ENCODE results near the gene ALG9. TPM values are rescaled to one million over a fixed set of nuclear protein-coding genes. Genes with fewer than 3 reads are reported as not detected.

ALG9 gene
- polyA plus RNA-seq, 1 donor (not counting 4 experiments of a cell fraction or from before 2014, with no cell fraction given) = 27.2 TPM

DNA sequence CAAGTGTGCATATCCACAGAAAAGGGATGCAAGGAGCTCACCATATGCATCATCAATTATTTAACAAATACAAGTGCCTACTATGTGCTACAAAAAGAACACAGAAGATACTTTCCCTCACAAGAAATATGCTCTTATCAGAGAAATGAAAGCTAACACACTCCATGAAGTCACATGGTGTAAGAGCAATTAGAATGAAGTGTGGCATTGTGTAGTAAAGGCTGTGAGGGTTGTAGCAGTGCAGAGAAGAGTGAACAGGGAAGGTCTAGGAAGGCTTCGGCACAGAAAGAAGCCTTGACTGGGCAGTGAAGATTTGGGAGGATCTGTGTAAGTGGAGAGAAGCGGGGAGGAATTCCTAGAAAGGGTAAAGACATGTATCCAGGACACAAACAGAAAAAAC, 127.7 kb downstream of the ALG9 start:
- dilution Hi-C loops (cut with MboI; ENCODE audit: extremely low pct_ligation_motif_present, low sequenced_read_pairs) = no loop called here
- TF ChIP-seq EZH2 (IDR thresholded peaks at IDR 0.05; ENCODE audit: low read length) (no peak), CTCF (optimal IDR thresholded peaks at IDR 0.05 in 1 of 3, IDR thresholded peaks at IDR 0.05 in 1 of 3, conservative IDR thresholded peaks at IDR 0.05 in 1 of 3; ENCODE audit: extremely low read depth in 1 of 3, insufficient read depth in 2 of 3, low read length in 3 of 3) (no peak)
- DNase-seq (ENCODE audit: low read depth, low spot score) = no peak

DNA sequence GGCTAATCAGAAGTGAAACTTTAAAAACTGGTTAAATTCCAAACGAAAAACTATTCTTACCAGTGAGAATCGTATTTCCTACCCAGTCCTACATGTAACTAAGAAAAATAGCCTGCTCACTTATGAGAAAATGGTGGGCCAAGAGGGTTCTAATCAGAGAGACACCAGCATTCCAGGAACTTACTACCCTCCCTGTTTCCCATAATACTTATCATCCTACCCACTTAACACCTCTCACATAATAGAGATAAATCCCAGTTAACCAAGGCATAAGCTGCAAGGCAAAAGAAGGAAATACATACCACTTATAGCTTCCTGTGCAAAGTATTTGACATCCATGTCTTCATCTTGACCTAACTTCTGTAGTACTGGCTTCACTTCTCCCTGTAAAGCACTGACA, 129.6 kb downstream of the ALG9 start:
- Histone ChIP-seq H2AFZ (ENCODE audit: control insufficient read depth, low read length) (no peak overlapping the region), H3K4me2 (ENCODE audit: control insufficient read depth, extremely low read depth, insufficient read depth, low read depth, low read length) (no peak overlapping the region), H3K27ac (ENCODE audit: control insufficient read depth, insufficient read depth, low read length) (no peak overlapping the region), H3K4me1 (ENCODE audit: control insufficient read depth, extremely low read depth, insufficient read depth, low read length) (peaks cover 20% of the 10 kb centered on the region), H3K27me3 (ENCODE audit: control insufficient read depth, extremely low read depth, insufficient read depth, low read length) (no peaks in the 10 kb centered on the region), H3K9me1 (ENCODE audit: control insufficient read depth, extremely low read depth, insufficient read depth, low read length) (peaks cover 3% of the 10 kb centered on the region), H3K36me3 (ENCODE audit: control insufficient read depth in 2 of 2, extremely low read depth in 1 of 2, insufficient read depth in 2 of 2, low read length in 2 of 2) (peaks cover 15 to 19% of the 10 kb centered on the region in 2 experiments), H4K20me1 (ENCODE audit: control insufficient read depth, extremely low read depth, insufficient read depth, low read length) (no peaks in the 10 kb centered on the region), H3K79me2 (ENCODE audit: control insufficient read depth, insufficient read depth, low read length) (peaks cover 6% of the 10 kb centered on the region), H3K4me3 (ENCODE audit: control insufficient read depth in 2 of 3, extremely low read depth in 1 of 3, insufficient read depth in 2 of 3, low read depth in 1 of 3, low read length in 3 of 3) (no peak overlapping the region), H3K9ac (ENCODE audit: control insufficient read depth, extremely low read depth, insufficient read depth, low read length) (no peak overlapping the region), H3K9me3 (ENCODE audit: control insufficient read depth, low read depth, low read length) (no peaks in the 10 kb centered on the region)
- dilution Hi-C loops (cut with MboI; ENCODE audit: extremely low pct_ligation_motif_present, low sequenced_read_pairs) = no loop called here
- DNase-seq (ENCODE audit: low read depth, low spot score) (no peak), FAIRE-seq (no peak)
- TF ChIP-seq EZH2 (IDR thresholded peaks at IDR 0.05; ENCODE audit: low read length) (no peak), CTCF (optimal IDR thresholded peaks at IDR 0.05 in 1 of 3, IDR thresholded peaks at IDR 0.05 in 1 of 3, conservative IDR thresholded peaks at IDR 0.05 in 1 of 3; ENCODE audit: extremely low read depth in 1 of 3, insufficient read depth in 2 of 3, low read length in 3 of 3) (no peak)

More for the DNA sequence above, 127.7 kb downstream of the ALG9 start:
- Histone ChIP-seq H3K4me3 (ENCODE audit: control insufficient read depth in 2 of 3, extremely low read depth in 1 of 3, insufficient read depth in 2 of 3, low read depth in 1 of 3, low read length in 3 of 3) (no peak overlapping the region), H3K27ac (ENCODE audit: control insufficient read depth, insufficient read depth, low read length) (no peak overlapping the region), H3K4me2 (ENCODE audit: control insufficient read depth, extremely low read depth, insufficient read depth, low read depth, low read length) (no peak overlapping the region), H3K9me1 (ENCODE audit: control insufficient read depth, extremely low read depth, insufficient read depth, low read length) (no peaks in the 10 kb centered on the region), H3K9ac (ENCODE audit: control insufficient read depth, extremely low read depth, insufficient read depth, low read length) (no peak overlapping the region), H3K9me3 (ENCODE audit: control insufficient read depth, low read depth, low read length) (no peaks in the 10 kb centered on the region), H2AFZ (ENCODE audit: control insufficient read depth, low read length) (no peak overlapping the region), H3K79me2 (ENCODE audit: control insufficient read depth, insufficient read depth, low read length) (peaks cover 6% of the 10 kb centered on the region), H3K4me1 (ENCODE audit: control insufficient read depth, extremely low read depth, insufficient read depth, low read length) (peaks cover 11% of the 10 kb centered on the region), H3K27me3 (ENCODE audit: control insufficient read depth, extremely low read depth, insufficient read depth, low read length) (no peaks in the 10 kb centered on the region), H3K36me3 (ENCODE audit: control insufficient read depth in 2 of 2, extremely low read depth in 1 of 2, insufficient read depth in 2 of 2, low read length in 2 of 2) (peaks cover 22 to 23% of the 10 kb centered on the region in 2 experiments), H4K20me1 (ENCODE audit: control insufficient read depth, extremely low read depth, insufficient read depth, low read length) (no peaks in the 10 kb centered on the region)
- no peak for FAIRE-seq
